IMR-90 (cell line): ENCODE results near the gene TENT4B. TPM values are rescaled to one million over a fixed set of nuclear protein-coding genes. Genes with fewer than 3 reads are reported as not detected.

Experiments used
- ATAC-seq: fragments of 200-7000 bp; cut with Tn5 transposase; 2 replicates; pipeline ENCODE4 v1.9.1; 2020; ENCODE audit warnings: low read depth, mild to moderate bottlenecking, moderate library complexity
- BruUV-seq: library from RNA; stranded (reverse); fragments of 400-500 nt; replicated peaks from 2 replicates; lab custom pipeline; 2021; lab: Mats Ljungman, UMichigan
- CTCF ChIA-PET: fragments of 300-600 bp; formaldehyde crosslinking; extraction: SDS; loops from one replicate; lab custom pipeline; 2021; ENCODE audit warnings: antibody characterized with exemption; lab: Yijun Ruan, JAX
- POLR2A ChIA-PET: fragments of 300-600 bp; sonication (Branson Sonifier 250); formaldehyde crosslinking; loops from one replicate; lab custom pipeline; 2022; ENCODE audit warnings: antibody characterized with exemption; ENCODE audit not compliant: unreplicated experiment; lab: Charles Lee
- DNase-seq: peaks from one replicate; pipeline ENCODE4 v3.0.0; 2013
- H2AFZ ChIP-seq: replicated peaks from 2 replicates; pipeline ENCODE3; 2013; ENCODE audit warnings: low read length, mild to moderate bottlenecking; ENCODE audit not compliant: poor library complexity
- H2AK5ac ChIP-seq: 2 replicates; pipeline ENCODE4 v1.6.1; 2013; ENCODE audit warnings: low read depth, low read length, inconsistent platforms
- H2AK9ac ChIP-seq: replicated peaks from 2 replicates; pipeline ENCODE3; 2013; ENCODE audit warnings: mild to moderate bottlenecking, low read depth, low read length, moderate library complexity; ENCODE audit not compliant: poor library complexity
- H2BK120ac ChIP-seq: 2 replicates; pipeline ENCODE4 v1.6.1; 2013; ENCODE audit warnings: low read depth, low read length, inconsistent platforms
- H2BK15ac ChIP-seq: 3 replicates; pipeline ENCODE4 v1.6.1; 2013; ENCODE audit warnings: low read depth, low read length, inconsistent platforms
- H2BK20ac ChIP-seq: 2 replicates; pipeline ENCODE4 v1.6.1; 2013; ENCODE audit warnings: low read depth, mild to moderate bottlenecking, inconsistent platforms, low read length, moderate library complexity
- H2BK5ac ChIP-seq: 2 replicates; pipeline ENCODE4 v1.6.1; 2013; ENCODE audit warnings: mild to moderate bottlenecking, low read depth, low read length, inconsistent platforms; ENCODE audit not compliant: poor library complexity, severe bottlenecking
- H3K14ac ChIP-seq: replicated peaks from 2 replicates; pipeline ENCODE4 v1.6.1; 2013; ENCODE audit warnings: low read depth, low read length, inconsistent platforms
- H3K18ac ChIP-seq: 2 replicates; pipeline ENCODE4 v1.6.1; 2013; ENCODE audit warnings: low read depth, low read length, control low read depth
- H3K23ac ChIP-seq: 2 replicates; pipeline ENCODE4 v1.6.1; 2013; ENCODE audit warnings: low read depth, low read length, inconsistent platforms
- H3K27ac ChIP-seq: 2 replicates; pipeline ENCODE4 v1.5.1; 2013; ENCODE audit warnings: mild to moderate bottlenecking, control low read depth, low read length; ENCODE audit not compliant: insufficient read depth
- H3K27me3 ChIP-seq: 2 replicates; pipeline ENCODE4 v1.6.1; 2013; ENCODE audit warnings: low read length; ENCODE audit not compliant: control insufficient read depth, insufficient read depth
- H3K36me3 ChIP-seq: 2 replicates; pipeline ENCODE4 v1.6.1; 2013; ENCODE audit warnings: low read length, mixed read lengths; ENCODE audit not compliant: control insufficient read depth, insufficient read depth
- H3K4ac ChIP-seq: 2 replicates; pipeline ENCODE4 v1.6.1; 2013; ENCODE audit warnings: low read depth, low read length, inconsistent platforms
- H3K4me1 ChIP-seq: 2 replicates; pipeline ENCODE4 v1.6.1; 2013; ENCODE audit warnings: low read length, mixed read lengths; ENCODE audit not compliant: control insufficient read depth, insufficient read depth
- H3K4me2 ChIP-seq: 2 replicates; pipeline ENCODE4 v1.6.1; 2013; ENCODE audit warnings: low read depth, mild to moderate bottlenecking, control low read depth, low read length, moderate library complexity
- H3K4me3 ChIP-seq: 2 replicates; pipeline ENCODE4 v1.5.1; 2013; ENCODE audit warnings: low read depth, mild to moderate bottlenecking, control low read depth, low read length, moderate library complexity; ENCODE audit not compliant: insufficient read depth
- H3K56ac ChIP-seq: 2 replicates; pipeline ENCODE4 v1.6.1; 2013; ENCODE audit warnings: low read length, inconsistent platforms; ENCODE audit not compliant: insufficient read depth; ENCODE audit errors: extremely low read depth
- H3K79me1 ChIP-seq, 2 experiments: 2 replicates each; pipeline ENCODE4 v1.6.1; 2013; ENCODE audit warnings: low read length in 2 of 2, inconsistent platforms in 1 of 2, low read depth in 1 of 2
- H3K9ac ChIP-seq: 2 replicates; pipeline ENCODE4 v1.6.1; 2013; ENCODE audit warnings: low read depth, low read length, control low read depth
- H3K9me1 ChIP-seq: 2 replicates; pipeline ENCODE4 v1.6.1; 2013; ENCODE audit warnings: low read length, inconsistent platforms; ENCODE audit not compliant: insufficient read depth
- H3K9me3 ChIP-seq: 2 replicates; pipeline ENCODE4 v1.6.1; 2013; ENCODE audit warnings: low read length; ENCODE audit not compliant: control insufficient read depth, insufficient read depth
- H4K20me1 ChIP-seq: 2 replicates; pipeline ENCODE4 v1.6.1; 2013; ENCODE audit warnings: low read length, inconsistent platforms; ENCODE audit not compliant: insufficient read depth
- H4K5ac ChIP-seq: 2 replicates; pipeline ENCODE4 v1.6.1; 2013; ENCODE audit warnings: mild to moderate bottlenecking, low read depth, low read length, control low read depth
- H4K8ac ChIP-seq, 2 experiments: 2 replicates each; pipeline ENCODE4 v1.6.1; 2013; ENCODE audit warnings: low read depth in 2 of 2, low read length in 2 of 2, control low read depth in 1 of 2, inconsistent platforms in 1 of 2
- H4K91ac ChIP-seq: 2 replicates; pipeline ENCODE4 v1.6.1; 2013; ENCODE audit warnings: low read depth, low read length, inconsistent platforms; ENCODE audit not compliant: insufficient read depth
- BHLHE40 ChIP-seq: fragments of 150-350 bp; IDR thresholded peaks from 2 replicates; pipeline ENCODE4 v1.6.1; 2016; ENCODE audit warnings: mild to moderate bottlenecking, low read depth, low read length
- MAFK ChIP-seq: IDR thresholded peaks from 2 replicates; pipeline ENCODE4 v1.6.1; 2012; ENCODE audit warnings: low read depth, low read length, improper control_type of control experiment
- WGBS, 2 experiments: methylation state at CpG; one replicate each; pipeline versions ENCODE4 v1.1.5 to v1.1.7; 2013; ENCODE audit warnings: missing lambda C conversion rate in 2 of 2; ENCODE audit not compliant: insufficient read length in 1 of 2; ENCODE audit errors: extremely low coverage in 2 of 2; 5-methylcytosine and 5-hydroxymethylcytosine counted together
- dilution Hi-C: fragments of 300-500 bp; cut with HindIII; formaldehyde crosslinking; loops from one replicate; pipeline ENCODE4 v1.14.3; 2018; ENCODE audit warnings: low sequenced_read_pairs; ENCODE audit not compliant: unreplicated experiment
- in situ Hi-C: fragments of 300-500 bp; cut with MboI; formaldehyde crosslinking; loops from 3 replicates; pipeline ENCODE4 v1.14.3; 2019; ENCODE audit warnings: low sequenced_read_pairs, inconsistent platforms, mixed read lengths
- intact Hi-C: fragments of 100-400 bp; cut with micrococcal nuclease; formaldehyde crosslinking; loops from 2 replicates; pipeline ENCODE4 v1.10.0; 2022
- polyA plus RNA-seq, 3 experiments: library from polyadenylated mRNA; depleted of rRNA; stranded (reverse); fragments of >200 nt; gene quantifications; 2 replicates each; pipeline ENCODE4 v1.2.3, GENCODE V29; 2012; ENCODE audit warnings: low replicate concordance in 1 of 3
- total RNA-seq: library from RNA; depleted of rRNA; stranded (reverse); fragments of >200 nt; gene quantifications from 2 replicates; pipeline ENCODE4 v1.2.3, GENCODE V29; 2012

TENT4B gene
- total and polyA plus RNA-seq, 2 of the 4 experiments (the other 2 are of a cell fraction), result 4.1 to 7.0 TPM

DNA sequence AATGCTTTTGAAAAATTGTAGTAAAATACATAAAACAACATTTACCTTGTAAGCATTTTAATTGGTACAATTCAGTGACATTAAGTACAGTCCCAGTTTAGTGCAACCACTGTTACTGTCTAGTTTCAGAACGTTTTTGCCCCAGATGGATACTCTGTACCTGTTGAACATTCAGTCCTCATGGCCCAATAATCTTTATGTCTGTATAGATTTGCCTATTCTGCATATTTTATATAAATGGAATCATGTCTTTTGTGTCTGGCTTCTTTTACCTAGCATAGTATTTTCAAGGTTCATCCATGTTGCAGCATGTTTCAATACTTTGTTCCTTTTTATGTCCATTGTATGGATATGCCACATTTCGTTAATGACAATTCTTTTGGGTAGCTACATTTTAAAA is 37.2 kb downstream of the TENT4B start:
- in situ Hi-C loops, result no loop called here
- Histone ChIP-seq H3K23ac (no peak overlapping the region), H3K27me3 (no peaks in the 10 kb centered on the region), H3K14ac (no peak overlapping the region), H3K4me1 (peaks cover 7% of the 10 kb centered on the region; the same call in 1 of the 2 replicates), H3K9ac (no peak overlapping the region), H2BK20ac (no peak overlapping the region), H3K27ac (no peak overlapping the region), H4K91ac (no peak overlapping the region), H3K4ac (no peak overlapping the region), H2BK5ac (no peak overlapping the region), H4K8ac (no peak overlapping the region), H3K4me2 (no peak overlapping the region), H2BK15ac (no peak overlapping the region), H3K56ac (no peak overlapping the region), H3K79me1 (peaks cover 30 to 52% of the 10 kb centered on the region in 2 experiments), H4K20me1 (peaks cover 8% of the 10 kb centered on the region; the same call in 1 of the 2 replicates), H3K9me1 (peaks cover 12% of the 10 kb centered on the region), H2AFZ (no peak overlapping the region), H2AK9ac (no peak overlapping the region), H2BK120ac (no peak overlapping the region), H2AK5ac (no peak overlapping the region), H4K5ac (no peak overlapping the region), H3K9me3 (no peaks in the 10 kb centered on the region), H3K18ac (no peak overlapping the region), H3K4me3 (no peak overlapping the region), H3K36me3 (no peaks in the 10 kb centered on the region)
- DNase-seq (no peak), ATAC-seq (no peak)
- TF ChIP-seq MAFK (peak; percentile 36; the same call in 1 of the 2 replicates), BHLHE40 (no peak)
- no CpG with 5 or more reads among the region's 2 CpGs for WGBS, 2 experiments
- no TSS peak for BruUV-seq
- dilution Hi-C loops, result no loop called here
- ChIA-PET CTCF (no interaction called here), POLR2A (no interaction called here)
- intact Hi-C loops, result no loop called here
